Epithelial cell of proximal tubule (primary cell): Measurements from ENCODE around the gene NHS. TPM values are rescaled to one million over a fixed set of nuclear protein-coding genes. Genes with fewer than 3 reads are reported as not detected.

Experiments
- DNase-seq: peaks from one replicate; pipeline ENCODE4 v3.0.0-alpha.2; 2011; ENCODE audit warnings: low read depth
- H3K4me3 ChIP-seq: 2 replicates; pipeline ENCODE4 v1.5.1; 2011; ENCODE audit warnings: low read depth, mild to moderate bottlenecking, low read length
- CTCF ChIP-seq: conservative IDR thresholded peaks from 2 replicates; pipeline ENCODE4 v1.5.1; 2012; ENCODE audit warnings: low read depth, mild to moderate bottlenecking, low read length
- total RNA-seq: library from RNA; depleted of rRNA; stranded (reverse); fragments of >200 nt; gene quantifications from 2 replicates; pipeline ENCODE4 v1.2.3, GENCODE V29; 2015

Gene NHS
- total RNA-seq, 1 donor from 2014 or later = 7.6 TPM

GRCh38 chrX:17735406-17735805 is 360.4 kb downstream of the NHS start:
- TF ChIP-seq CTCF = no peak
- no peak overlapping the region for H3K4me3 ChIP-seq
- DNase-seq = no peak

DNA sequence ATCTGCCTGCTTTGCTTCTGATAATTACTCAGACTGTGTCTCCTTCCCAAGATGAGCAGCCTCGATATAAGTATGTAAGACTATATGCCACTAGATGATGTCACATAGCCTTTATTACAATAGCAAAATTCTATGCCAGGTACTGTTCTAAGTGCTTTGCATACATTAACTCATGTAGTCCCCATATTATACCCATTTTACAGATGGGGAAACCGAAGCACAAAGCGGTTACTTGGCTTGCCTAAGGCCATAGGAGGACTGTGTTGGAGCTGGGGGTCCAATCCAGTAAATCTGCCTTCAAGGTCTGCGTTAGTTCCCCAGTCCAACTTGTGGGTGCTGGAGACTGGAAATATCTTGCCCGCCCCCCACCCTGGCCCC is 361.5 kb downstream of the NHS start:
- TF ChIP-seq CTCF = no peak
- no peak for DNase-seq

DNA sequence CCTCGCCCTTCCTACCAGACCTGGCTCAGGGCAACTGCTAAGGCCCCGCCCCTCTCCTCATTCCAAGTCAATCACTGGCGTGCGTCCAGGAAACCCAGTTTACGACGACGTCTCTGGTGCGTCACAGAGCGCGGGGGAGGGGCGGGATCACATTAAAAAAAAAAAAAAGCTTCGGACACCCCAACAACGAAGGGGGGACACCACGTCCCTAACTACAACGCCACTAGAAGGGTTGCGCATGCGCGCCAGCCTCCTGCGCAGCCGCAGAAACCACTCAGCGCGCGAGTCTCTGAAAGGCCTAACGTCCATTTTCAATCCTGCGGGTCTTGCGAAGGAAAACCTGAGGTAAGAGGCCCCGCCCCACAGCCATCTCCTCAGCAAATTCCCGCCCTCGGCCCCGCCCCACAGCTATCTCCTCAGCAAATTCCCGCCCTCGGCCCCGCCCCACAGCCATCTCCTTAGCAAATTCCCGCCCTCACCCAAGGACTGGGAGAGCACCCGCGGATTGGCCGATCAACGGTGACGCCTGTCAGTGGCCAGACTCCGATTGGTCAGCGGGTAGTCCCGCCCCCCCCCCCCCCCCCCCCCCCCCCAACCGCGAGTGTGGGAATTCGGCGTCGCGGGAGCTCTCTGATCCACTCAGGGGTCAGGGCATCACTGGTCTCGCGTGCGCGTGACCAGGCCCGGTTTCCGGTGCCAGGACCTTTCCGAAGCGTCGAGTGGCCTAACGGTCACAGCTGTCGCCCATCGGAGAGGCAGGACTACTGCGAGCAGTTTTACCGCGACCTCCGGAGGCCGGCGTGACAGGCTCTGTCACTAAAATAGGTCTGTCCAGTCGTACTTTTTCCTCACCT is 362.1 kb downstream of the NHS start, which contains the start of gene SCML1:
Gene SCML1 (plus strand): TSS at position 638 of the 854 bp plus-strand sequence. CDS start 6,694 bp downstream, outside the sequence.
- DNase-seq = peak; percentile 69
- H3K4me3 ChIP-seq = peak within 1 kb of the TSS; percentile 78
- no peak for TF ChIP-seq CTCF

More for the DNA sequence above, 361.5 kb downstream of the NHS start:
- peak overlapping the region; percentile 49 for H3K4me3 ChIP-seq

DNA sequence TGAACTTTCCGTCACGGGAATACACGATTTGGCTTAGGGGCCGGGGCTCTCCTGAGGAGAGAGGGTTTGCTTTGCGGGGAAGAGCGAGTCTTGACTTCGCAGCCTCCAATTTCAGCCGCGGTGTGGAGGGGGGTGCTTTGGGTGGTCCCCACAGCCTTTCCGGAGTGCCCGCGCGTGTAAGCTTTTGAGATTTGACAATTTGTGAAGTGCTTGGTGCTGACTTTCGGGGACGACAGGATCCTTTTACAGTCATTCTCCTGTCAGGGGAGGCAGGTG is 362.6 kb downstream of the NHS start:
- peak overlapping the region; percentile 78 for H3K4me3 ChIP-seq
- no peak for DNase-seq
- no peak for TF ChIP-seq CTCF

DNA sequence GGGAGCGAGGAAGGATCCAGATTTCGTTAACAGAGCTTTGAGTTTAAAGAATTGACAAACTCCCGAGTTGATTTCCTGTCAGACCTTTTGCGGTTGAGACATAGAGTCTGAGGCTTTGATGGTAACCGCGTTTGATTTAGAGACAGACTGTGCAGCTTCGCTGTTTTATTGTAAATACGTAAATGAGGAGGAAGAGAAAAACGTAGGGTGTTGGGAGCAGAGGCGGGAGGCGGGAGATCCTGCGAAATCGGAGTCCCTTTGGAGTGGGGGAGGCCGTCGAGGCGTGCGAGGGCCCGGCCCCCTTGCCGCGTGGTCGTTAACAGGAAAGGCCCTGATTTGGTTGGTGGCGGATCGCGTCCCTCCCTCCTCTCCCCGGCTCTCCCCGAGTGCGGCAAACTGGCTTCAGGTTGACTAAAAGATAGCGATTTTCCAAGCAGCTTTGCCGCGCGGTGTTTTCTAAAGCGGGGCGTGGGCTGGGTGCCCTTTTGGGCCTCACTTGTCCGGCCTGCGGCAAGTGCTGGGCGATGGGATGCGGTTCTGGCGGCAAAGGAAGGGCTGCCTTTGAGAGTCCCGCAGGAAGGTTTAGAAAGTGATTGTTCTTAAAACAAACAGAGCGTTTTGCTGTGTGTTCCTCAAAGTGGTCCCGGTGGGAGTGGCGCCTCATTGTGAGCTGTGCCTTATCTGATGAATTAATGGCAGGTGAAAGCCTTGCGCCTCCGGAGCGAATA is 363.1 kb downstream of the NHS start:
- H3K4me3 ChIP-seq = peak overlapping the region; percentile 78
- no peak for DNase-seq
- no peak for TF ChIP-seq CTCF

DNA sequence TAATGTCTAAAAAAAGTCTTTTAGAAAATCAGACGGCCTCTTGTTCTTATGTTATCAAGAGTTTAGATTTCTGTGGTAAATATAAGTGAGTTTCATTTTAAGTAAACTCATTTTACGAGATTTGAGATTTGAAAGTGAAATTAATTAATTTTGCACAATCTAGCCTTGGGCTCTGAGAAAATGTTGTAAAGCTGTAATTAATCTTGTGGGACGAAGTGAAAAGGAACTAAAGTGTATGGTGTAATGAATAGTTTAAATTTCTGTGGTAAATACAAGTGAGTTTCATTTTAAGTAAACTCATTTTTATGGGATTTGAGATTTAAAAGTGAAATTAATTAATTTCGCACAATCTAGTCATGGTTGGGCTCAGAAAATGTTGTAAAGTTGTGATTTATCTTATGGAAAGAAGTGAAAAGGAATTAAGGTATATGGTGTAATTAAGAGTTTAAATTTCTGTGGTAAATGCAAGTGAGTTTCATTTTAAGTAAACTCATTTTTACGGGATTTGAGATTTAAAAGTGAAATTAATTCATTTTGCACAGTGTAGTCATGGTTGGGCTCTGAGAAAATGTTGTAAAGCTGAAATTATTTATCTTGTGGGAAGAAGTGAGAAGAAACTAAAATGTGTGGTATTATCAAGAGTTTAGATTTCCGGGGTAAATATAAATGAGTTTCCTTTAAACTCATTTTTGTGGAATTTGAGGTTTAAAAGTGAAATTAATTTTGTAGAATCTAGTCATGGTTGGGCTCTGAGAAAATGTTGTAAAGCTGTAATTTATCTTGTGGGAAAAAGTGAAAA is 363.9 kb downstream of the NHS start:
- no peak for DNase-seq
- no peak for TF ChIP-seq CTCF
- peak overlapping the region; percentile 78 for H3K4me3 ChIP-seq
